Heart right ventricle (tissue), 16 donors: ENCODE results near the gene BCAN. TPM values are rescaled to one million over a fixed set of nuclear protein-coding genes. Genes with fewer than 3 reads are reported as not detected.

Experiments
- ATAC-seq, 8 donors: fragments of 200-7000 bp; cut with Tn5 transposase; one replicate each; pipeline ENCODE4 v1.9.1; 2020; ENCODE audit warnings: mild to moderate bottlenecking in 8 of 8, moderate library complexity in 8 of 8, moderate number of reproducible peaks in 1 of 8
- DNase-seq, 2 donors: peaks; one replicate each; pipeline ENCODE4 v3.0.0-alpha.2; 2020
- H3K27ac ChIP-seq, 10 donors: fragments of 200-600 bp; sonication (generic) in 2 of 10; one replicate each; pipeline versions ENCODE4 v1.5.0 to v1.8.0; 2020 to 2022; ENCODE audit warnings: mild to moderate bottlenecking in 3 of 10
- H3K27me3 ChIP-seq, 7 donors: fragments of 200-600 bp; one replicate each; pipeline ENCODE4 v1.8.0; 2021 to 2022; ENCODE audit warnings: mild to moderate bottlenecking in 2 of 7
- H3K36me3 ChIP-seq, 9 donors: fragments of 200-600 bp; sonication (generic) in 1 of 9; one replicate each; pipeline versions ENCODE4 v1.5.0 to v1.8.0; 2020 to 2022; ENCODE audit warnings: mild to moderate bottlenecking in 2 of 9
- H3K4me1 ChIP-seq, 9 donors: fragments of 200-600 bp; sonication (generic) in 1 of 9; one replicate each; pipeline versions ENCODE4 v1.5.0 to v1.8.0; 2020 to 2022; ENCODE audit warnings: mild to moderate bottlenecking in 4 of 9
- H3K4me3 ChIP-seq, 10 donors: fragments of 200-600 bp; sonication (generic) in 2 of 10; one replicate each; pipeline versions ENCODE4 v1.5.0 to v1.8.0; 2020 to 2022; ENCODE audit warnings: mild to moderate bottlenecking in 7 of 10, moderate library complexity in 2 of 10
- H3K9me3 ChIP-seq, 11 donors: fragments of 200-600 bp in 10 of 11; sonication (generic) in 2 of 11; one replicate each; pipeline versions ENCODE4 v1.5.0 to v1.8.0; 2013 to 2022; ENCODE audit warnings: mild to moderate bottlenecking in 2 of 11, control low read depth in 1 of 11, moderate library complexity in 1 of 11
- WGBS, 2 donors: extraction: QIAGEN DNeasy Blood & Tissue Kit; methylation state at CpG; one replicate each; pipeline ENCODE4 v1.1.7; 2013; ENCODE audit warnings: inconsistent platforms in 1 of 2; 5-methylcytosine and 5-hydroxymethylcytosine counted together
- intact Hi-C, 10 donors: fragments of 100-400 bp; cut with DNase I; formaldehyde crosslinking; loops; one replicate each; pipeline versions ENCODE4 v1.11.1 to v1.14.2; 2022
- polyA plus RNA-seq, 2 donors: library from polyadenylated mRNA; stranded (reverse); fragments of 200-250 nt; gene quantifications; one replicate each; pipeline ENCODE4 v1.2.3, GENCODE V29; 2013
- total RNA-seq, 10 donors: library from RNA; stranded (reverse); fragmentation: NEBNext Ultra II Directional in 3 of 10; extraction: Animal tissue kit (Norgen Biotek cat#: 25700) in 3 of 10; gene quantifications; one replicate each; pipeline versions ENCODE4 v1.2.1 to v1.2.4, GENCODE V29; 2021 to 2023
- TF ChIP-seq, protein P1 (sequence below), 9 donors: fragments of 200-600 bp; sonication (generic) in 2 of 9; IDR thresholded peaks; one replicate each; pipeline versions ENCODE4 v1.5.0 to v1.8.0; 2021 to 2022; ENCODE audit warnings: antibody characterized with exemption in 9 of 9, mild to moderate bottlenecking in 5 of 9, moderate library complexity in 1 of 9
- donor health status: Arrhythmogenic right ventricular cardiomyopathy.
- donor health status: ischemic (EF 13 %, LVEDD 7.1; RV severe dilation, severe dysfunction).
- donor health status: healthy with polysubstance abuse.
- donor health status: DM: no; HTN: yes; CAD: no.
- donor health status: DM: no; HTN: no; CAD: no.
- donor health status: ischemic (EF 25% LVEDD 6.9; RV normal size, moderate dysfunction).
- donor health status: ischemic (EF 25% LVEDD 5.7; RV mildly dilated, moderate dysfunction).
- donor health status: healthy.
- donor health status: DM: yes; HTN: yes; CAD: no.
- donor health status: Ischemic cardiomyopathy.
- donor health status: ischemic (EF 35%, LVEDD 5.7; RV mildly dilated, moderate dysfunction).
- donor health status: nonischemic (EF 11% LVEDD 7.7; RV severe dilation, severe dysfunction).
- donor health status: DM: yes; HTN: yes; CAD: no.
- donor health status: PGD.
- donor health status: ischemic (EF 29% LVEDD 5.4; RV normal size, mild dysfunction).
- donor health status: nonischemic (EF 23%, LVEDD 6.1; RV moderate dilation, normal function).

BCAN gene
- total and polyA plus RNA-seq, 12 donors, result 0.14 to 0.52 (median 0.24) TPM; not detected in 4

GRCh38 chr1:156692441-156692924, 50.6 kb downstream of the BCAN start:
- Histone ChIP-seq H3K36me3 (no peaks in the 10 kb centered on the region), H3K4me1 (peaks cover 0 to 26% (median 17%) of the 10 kb centered on the region in 9 donors), H3K9me3 (no peaks in the 10 kb centered on the region), H3K27ac (no peak overlapping the region), H3K27me3 (peaks cover 0 to 68% (median 46%) of the 10 kb centered on the region in 7 donors), H3K4me3 (no peak overlapping the region)
- 22 to 33% methylated on average over 13 of the region's 13 CpGs for WGBS, 2 donors
- DNase-seq, result no peak
- TF ChIP-seq, protein P1, sequence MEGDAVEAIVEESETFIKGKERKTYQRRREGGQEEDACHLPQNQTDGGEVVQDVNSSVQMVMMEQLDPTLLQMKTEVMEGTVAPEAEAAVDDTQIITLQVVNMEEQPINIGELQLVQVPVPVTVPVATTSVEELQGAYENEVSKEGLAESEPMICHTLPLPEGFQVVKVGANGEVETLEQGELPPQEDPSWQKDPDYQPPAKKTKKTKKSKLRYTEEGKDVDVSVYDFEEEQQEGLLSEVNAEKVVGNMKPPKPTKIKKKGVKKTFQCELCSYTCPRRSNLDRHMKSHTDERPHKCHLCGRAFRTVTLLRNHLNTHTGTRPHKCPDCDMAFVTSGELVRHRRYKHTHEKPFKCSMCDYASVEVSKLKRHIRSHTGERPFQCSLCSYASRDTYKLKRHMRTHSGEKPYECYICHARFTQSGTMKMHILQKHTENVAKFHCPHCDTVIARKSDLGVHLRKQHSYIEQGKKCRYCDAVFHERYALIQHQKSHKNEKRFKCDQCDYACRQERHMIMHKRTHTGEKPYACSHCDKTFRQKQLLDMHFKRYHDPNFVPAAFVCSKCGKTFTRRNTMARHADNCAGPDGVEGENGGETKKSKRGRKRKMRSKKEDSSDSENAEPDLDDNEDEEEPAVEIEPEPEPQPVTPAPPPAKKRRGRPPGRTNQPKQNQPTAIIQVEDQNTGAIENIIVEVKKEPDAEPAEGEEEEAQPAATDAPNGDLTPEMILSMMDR (IDR thresholded peaks at IDR 0.05), result no peak
- intact Hi-C loops, result loop anchor here in 8 of 10 donors (10.0 kb wide), 5 partner anchors 58 to 232 kb away; partner anchors contain the start of genes NTRK1 (in 3 of the 8), INSRR (in 1 of the 8) and LRRC71 (in 1 of the 8)
- ATAC-seq, result no peak

- 56 to 57% methylated on average over 16 of the region's 16 CpGs for WGBS, 2 donors
- intact Hi-C loops, result loop anchor here in 8 of 10 donors (10.0 kb wide), 5 partner anchors 58 to 232 kb away; partner anchors contain the start of genes NTRK1 (in 3 of the 8), INSRR (in 1 of the 8) and LRRC71 (in 1 of the 8)
- peak in 1 of 8 donors; percentile 11 for ATAC-seq
Observed at GRCh38 chr1:156692925-156693847, 51.3 kb downstream of the BCAN start.

DNA sequence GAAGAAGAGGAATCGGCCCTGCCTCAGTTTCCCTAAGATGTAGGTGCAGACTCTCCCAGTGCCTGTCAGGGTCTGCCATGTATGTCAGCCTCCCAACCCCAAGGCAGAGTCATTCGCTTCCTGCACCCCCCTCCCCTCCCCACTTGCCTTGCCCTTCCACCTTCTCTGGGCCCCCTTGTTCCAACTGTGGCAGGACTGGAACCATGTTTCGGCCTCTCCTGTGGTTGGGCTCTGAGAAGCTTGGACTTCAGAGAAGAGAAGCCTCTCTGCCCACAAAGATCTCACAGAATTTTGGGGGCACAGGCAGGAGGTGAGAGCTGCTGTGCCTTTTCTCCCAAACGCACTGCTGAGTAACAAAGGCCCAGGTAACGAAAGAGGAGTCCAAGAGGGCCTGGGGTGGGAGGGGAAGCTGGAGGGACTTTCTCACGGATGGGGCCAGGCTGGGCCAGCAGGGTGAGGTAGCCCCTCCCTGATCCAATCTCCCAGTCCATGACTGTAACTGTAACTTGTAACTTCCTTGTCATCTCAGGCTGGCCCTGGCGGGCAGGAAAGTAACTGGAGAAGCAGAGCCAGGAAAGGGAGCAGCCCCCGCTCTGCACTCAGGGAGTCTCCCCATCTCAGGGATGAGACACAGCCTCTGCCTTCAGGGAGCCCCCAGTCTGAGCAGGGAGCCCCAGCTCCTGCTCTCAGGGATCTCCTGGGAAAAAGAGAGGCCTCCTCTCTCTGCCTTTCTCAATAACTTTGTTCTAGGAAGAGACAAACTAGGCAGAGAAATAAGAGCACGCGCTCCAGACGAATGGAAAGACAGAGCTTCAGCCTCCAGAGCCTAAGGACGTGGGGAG, 52.2 kb downstream of the BCAN start:
- no peak for DNase-seq
- H3K27ac ChIP-seq, result no peak overlapping the region
- no peak for ATAC-seq
- H3K4me1 ChIP-seq, result peaks cover 0 to 25% (median 16%) of the 10 kb centered on the region in 9 donors
- TF ChIP-seq, protein P1 (IDR thresholded peaks at IDR 0.05), result no peak
- no peaks in the 10 kb centered on the region for H3K9me3 ChIP-seq
- no peak overlapping the region for H3K4me3 ChIP-seq
- peaks cover 0 to 53% (median 38%) of the 10 kb centered on the region in 7 donors for H3K27me3 ChIP-seq
- no peaks in the 10 kb centered on the region for H3K36me3 ChIP-seq
- 82 to 85% methylated on average over 12 of the region's 12 CpGs for WGBS, 2 donors
- intact Hi-C loops, result loop anchor here in 8 of 10 donors (10.0 kb wide), 5 partner anchors 59 to 231 kb away; partner anchors contain the start of genes NTRK1 (in 3 of the 8), INSRR (in 1 of the 8) and LRRC71 (in 1 of the 8)

More at GRCh38 chr1:156692925-156693847, 51.3 kb downstream of the BCAN start:
- Histone ChIP-seq H3K27me3 (peaks cover 0 to 62% (median 40%) of the 10 kb centered on the region in 7 donors), H3K27ac (no peak overlapping the region), H3K9me3 (no peaks in the 10 kb centered on the region), H3K4me3 (no peak overlapping the region), H3K4me1 (peaks cover 0 to 26% (median 17%) of the 10 kb centered on the region in 9 donors), H3K36me3 (no peaks in the 10 kb centered on the region)
- TF ChIP-seq, protein P1 (IDR thresholded peaks at IDR 0.05), result no peak
- DNase-seq, result no peak
